IMR-90 (cell line): ENCODE measurements around the gene WNK1. TPM values are rescaled to one million over a fixed set of nuclear protein-coding genes. Genes with fewer than 3 reads are reported as not detected.
"Not testable (repeated sequence)": the region's sequence is repeated elsewhere in the genome, so short reads cannot be mapped to it uniquely, and the experiment has no call there.

Source experiments
- ATAC-seq: fragments of 200-7000 bp; cut with Tn5 transposase; 2 replicates; pipeline ENCODE4 v1.9.1; 2020; ENCODE audit warnings: low read depth, mild to moderate bottlenecking, moderate library complexity
- BruUV-seq: library from RNA; stranded (reverse); fragments of 400-500 nt; replicated peaks from 2 replicates; lab custom pipeline; 2021; lab: Mats Ljungman, UMichigan
- CTCF ChIA-PET: fragments of 300-600 bp; formaldehyde crosslinking; extraction: SDS; loops from one replicate; lab custom pipeline; 2021; ENCODE audit warnings: antibody characterized with exemption; lab: Yijun Ruan, JAX
- POLR2A ChIA-PET: fragments of 300-600 bp; sonication (Branson Sonifier 250); formaldehyde crosslinking; loops from one replicate; lab custom pipeline; 2022; ENCODE audit warnings: antibody characterized with exemption; ENCODE audit not compliant: unreplicated experiment; lab: Charles Lee
- DNase-seq: peaks from one replicate; pipeline ENCODE4 v3.0.0; 2013
- H2AFZ ChIP-seq: replicated peaks from 2 replicates; pipeline ENCODE3; 2013; ENCODE audit warnings: low read length, mild to moderate bottlenecking; ENCODE audit not compliant: poor library complexity
- H2AK5ac ChIP-seq: 2 replicates; pipeline ENCODE4 v1.6.1; 2013; ENCODE audit warnings: low read depth, low read length, inconsistent platforms
- H2AK9ac ChIP-seq: replicated peaks from 2 replicates; pipeline ENCODE3; 2013; ENCODE audit warnings: mild to moderate bottlenecking, low read depth, low read length, moderate library complexity; ENCODE audit not compliant: poor library complexity
- H2BK120ac ChIP-seq: 2 replicates; pipeline ENCODE4 v1.6.1; 2013; ENCODE audit warnings: low read depth, low read length, inconsistent platforms
- H2BK15ac ChIP-seq: 3 replicates; pipeline ENCODE4 v1.6.1; 2013; ENCODE audit warnings: low read depth, low read length, inconsistent platforms
- H2BK20ac ChIP-seq: 2 replicates; pipeline ENCODE4 v1.6.1; 2013; ENCODE audit warnings: low read depth, mild to moderate bottlenecking, inconsistent platforms, low read length, moderate library complexity
- H2BK5ac ChIP-seq: 2 replicates; pipeline ENCODE4 v1.6.1; 2013; ENCODE audit warnings: mild to moderate bottlenecking, low read depth, low read length, inconsistent platforms; ENCODE audit not compliant: poor library complexity, severe bottlenecking
- H3K14ac ChIP-seq: replicated peaks from 2 replicates; pipeline ENCODE4 v1.6.1; 2013; ENCODE audit warnings: low read depth, low read length, inconsistent platforms
- H3K18ac ChIP-seq: 2 replicates; pipeline ENCODE4 v1.6.1; 2013; ENCODE audit warnings: low read depth, low read length, control low read depth
- H3K23ac ChIP-seq: 2 replicates; pipeline ENCODE4 v1.6.1; 2013; ENCODE audit warnings: low read depth, low read length, inconsistent platforms
- H3K27ac ChIP-seq: 2 replicates; pipeline ENCODE4 v1.5.1; 2013; ENCODE audit warnings: mild to moderate bottlenecking, control low read depth, low read length; ENCODE audit not compliant: insufficient read depth
- H3K27me3 ChIP-seq: 2 replicates; pipeline ENCODE4 v1.6.1; 2013; ENCODE audit warnings: low read length; ENCODE audit not compliant: control insufficient read depth, insufficient read depth
- H3K36me3 ChIP-seq: 2 replicates; pipeline ENCODE4 v1.6.1; 2013; ENCODE audit warnings: low read length, mixed read lengths; ENCODE audit not compliant: control insufficient read depth, insufficient read depth
- H3K4ac ChIP-seq: 2 replicates; pipeline ENCODE4 v1.6.1; 2013; ENCODE audit warnings: low read depth, low read length, inconsistent platforms
- H3K4me1 ChIP-seq: 2 replicates; pipeline ENCODE4 v1.6.1; 2013; ENCODE audit warnings: low read length, mixed read lengths; ENCODE audit not compliant: control insufficient read depth, insufficient read depth
- H3K4me2 ChIP-seq: 2 replicates; pipeline ENCODE4 v1.6.1; 2013; ENCODE audit warnings: low read depth, mild to moderate bottlenecking, control low read depth, low read length, moderate library complexity
- H3K4me3 ChIP-seq: 2 replicates; pipeline ENCODE4 v1.5.1; 2013; ENCODE audit warnings: low read depth, mild to moderate bottlenecking, control low read depth, low read length, moderate library complexity; ENCODE audit not compliant: insufficient read depth
- H3K56ac ChIP-seq: 2 replicates; pipeline ENCODE4 v1.6.1; 2013; ENCODE audit warnings: low read length, inconsistent platforms; ENCODE audit not compliant: insufficient read depth; ENCODE audit errors: extremely low read depth
- H3K79me1 ChIP-seq, 2 experiments: 2 replicates each; pipeline ENCODE4 v1.6.1; 2013; ENCODE audit warnings: low read length in 2 of 2, inconsistent platforms in 1 of 2, low read depth in 1 of 2
- H3K9ac ChIP-seq: 2 replicates; pipeline ENCODE4 v1.6.1; 2013; ENCODE audit warnings: low read depth, low read length, control low read depth
- H3K9me1 ChIP-seq: 2 replicates; pipeline ENCODE4 v1.6.1; 2013; ENCODE audit warnings: low read length, inconsistent platforms; ENCODE audit not compliant: insufficient read depth
- H3K9me3 ChIP-seq: 2 replicates; pipeline ENCODE4 v1.6.1; 2013; ENCODE audit warnings: low read length; ENCODE audit not compliant: control insufficient read depth, insufficient read depth
- H4K20me1 ChIP-seq: 2 replicates; pipeline ENCODE4 v1.6.1; 2013; ENCODE audit warnings: low read length, inconsistent platforms; ENCODE audit not compliant: insufficient read depth
- H4K5ac ChIP-seq: 2 replicates; pipeline ENCODE4 v1.6.1; 2013; ENCODE audit warnings: mild to moderate bottlenecking, low read depth, low read length, control low read depth
- H4K8ac ChIP-seq, 2 experiments: 2 replicates each; pipeline ENCODE4 v1.6.1; 2013; ENCODE audit warnings: low read depth in 2 of 2, low read length in 2 of 2, control low read depth in 1 of 2, inconsistent platforms in 1 of 2
- H4K91ac ChIP-seq: 2 replicates; pipeline ENCODE4 v1.6.1; 2013; ENCODE audit warnings: low read depth, low read length, inconsistent platforms; ENCODE audit not compliant: insufficient read depth
- WGBS, 2 experiments: methylation state at CpG; one replicate each; pipeline versions ENCODE4 v1.1.5 to v1.1.7; 2013; ENCODE audit warnings: missing lambda C conversion rate in 2 of 2; ENCODE audit not compliant: insufficient read length in 1 of 2; ENCODE audit errors: extremely low coverage in 2 of 2; 5-methylcytosine and 5-hydroxymethylcytosine counted together
- dilution Hi-C: fragments of 300-500 bp; cut with HindIII; formaldehyde crosslinking; loops from one replicate; pipeline ENCODE4 v1.14.3; 2018; ENCODE audit warnings: low sequenced_read_pairs; ENCODE audit not compliant: unreplicated experiment
- in situ Hi-C: fragments of 300-500 bp; cut with MboI; formaldehyde crosslinking; loops from 3 replicates; pipeline ENCODE4 v1.14.3; 2019; ENCODE audit warnings: low sequenced_read_pairs, inconsistent platforms, mixed read lengths
- intact Hi-C: fragments of 100-400 bp; cut with micrococcal nuclease; formaldehyde crosslinking; loops from 2 replicates; pipeline ENCODE4 v1.10.0; 2022
- polyA plus RNA-seq, 3 experiments: library from polyadenylated mRNA; depleted of rRNA; stranded (reverse); fragments of >200 nt; gene quantifications; 2 replicates each; pipeline ENCODE4 v1.2.3, GENCODE V29; 2012; ENCODE audit warnings: low replicate concordance in 1 of 3
- total RNA-seq: library from RNA; depleted of rRNA; stranded (reverse); fragments of >200 nt; gene quantifications from 2 replicates; pipeline ENCODE4 v1.2.3, GENCODE V29; 2012

The WNK1 gene
- total and polyA plus RNA-seq, 2 of the 4 experiments (the other 2 are of a cell fraction) = 36.9 to 42.8 TPM

DNA sequence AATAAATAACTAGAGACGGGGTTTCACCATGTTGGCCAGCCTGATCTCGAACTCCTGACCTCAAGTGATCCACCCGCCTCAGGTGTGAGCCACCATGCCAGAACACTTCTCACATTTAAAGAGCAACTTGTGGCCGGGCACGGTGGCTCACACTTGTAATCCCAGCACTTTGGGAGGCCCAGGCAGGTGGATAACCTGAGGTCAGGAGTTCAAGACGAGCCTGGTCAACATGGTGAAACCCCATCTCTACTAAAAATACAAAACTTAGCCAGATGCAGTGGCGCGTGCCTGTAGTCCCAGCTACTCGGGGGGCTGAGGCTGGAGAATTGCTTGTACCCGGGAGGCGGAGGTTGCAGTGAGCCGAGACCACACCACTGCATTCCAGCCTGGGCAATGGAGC is 183.5 kb downstream of the WNK1 start:
- H3K36me3 ChIP-seq = peaks cover 15% of the 10 kb centered on the region
- H3K14ac ChIP-seq, H3K18ac ChIP-seq, DNase-seq, H2AK9ac ChIP-seq, H2BK120ac ChIP-seq, H3K4me3 ChIP-seq, ATAC-seq, CTCF ChIA-PET, H2BK15ac ChIP-seq, H3K4ac ChIP-seq, H4K5ac ChIP-seq, H3K4me1 ChIP-seq, H4K20me1 ChIP-seq, H3K27ac ChIP-seq, H4K91ac ChIP-seq, H3K56ac ChIP-seq, H3K27me3 ChIP-seq, H3K9me3 ChIP-seq, H3K9ac ChIP-seq, H2AFZ ChIP-seq, H3K4me2 ChIP-seq, H3K23ac ChIP-seq, dilution Hi-C loops, H2AK5ac ChIP-seq, BruUV-seq, H2BK20ac ChIP-seq, H2BK5ac ChIP-seq, POLR2A ChIA-PET, H4K8ac ChIP-seq, in situ Hi-C loops: not testable (repeated sequence)
- WGBS, 2 experiments = 100% methylated on average over 2 of the region's 12 CpGs; no CpG with 5 or more reads in 1 of the 2 experiments
- peaks cover 13% of the 10 kb centered on the region; the same call in 1 of the 2 replicates for H3K9me1 ChIP-seq
- intact Hi-C loops = loop anchor here (10.0 kb wide), 1 partner anchor 51 kb away; no protein-coding TSS in a partner anchor
- peaks cover 31 to 41% of the 10 kb centered on the region in 2 experiments for H3K79me1 ChIP-seq
